H9 (cell line): ENCODE measurements around the gene CENPV. TPM values are rescaled to one million over a fixed set of nuclear protein-coding genes. Genes with fewer than 3 reads are reported as not detected.

ENCODE experiments used
- DNase-seq: peaks from one replicate; pipeline ENCODE4 v3.0.0-alpha.2; 2017
- H2AFZ ChIP-seq: one replicate; pipeline ENCODE4 v1.6.1; 2013; ENCODE audit warnings: mild to moderate bottlenecking, low read length, control low read depth, moderate library complexity
- H2AK5ac ChIP-seq: 2 replicates; pipeline ENCODE4 v1.6.1; 2013; ENCODE audit warnings: low read length, control low read depth, mixed read lengths; ENCODE audit not compliant: insufficient read length
- H2BK120ac ChIP-seq: one replicate; pipeline ENCODE4 v1.6.1; 2013; ENCODE audit warnings: low read depth, mild to moderate bottlenecking, low read length, control low read depth, inconsistent platforms; ENCODE audit not compliant: poor library complexity, severe bottlenecking
- H2BK12ac ChIP-seq: 2 replicates; pipeline ENCODE4 v1.6.1; 2013; ENCODE audit warnings: low read length, control low read depth, mixed read lengths, low read depth; ENCODE audit not compliant: insufficient read length
- H2BK15ac ChIP-seq: 2 replicates; pipeline ENCODE4 v1.6.1; 2013; ENCODE audit warnings: low read depth, low read length, control low read depth
- H2BK20ac ChIP-seq: one replicate; pipeline ENCODE4 v1.6.1; 2013; ENCODE audit warnings: low read depth, mild to moderate bottlenecking, low read length, control low read depth, inconsistent platforms; ENCODE audit not compliant: poor library complexity, severe bottlenecking
- H2BK5ac ChIP-seq: 2 replicates; pipeline ENCODE4 v1.6.1; 2013; ENCODE audit warnings: low read length, control low read depth, mixed read lengths; ENCODE audit not compliant: insufficient read length
- H3K14ac ChIP-seq: 2 replicates; pipeline ENCODE4 v1.6.1; 2013; ENCODE audit warnings: low read length, control low read depth; ENCODE audit not compliant: insufficient read depth
- H3K18ac ChIP-seq: 2 replicates; pipeline ENCODE4 v1.6.1; 2013; ENCODE audit warnings: low read depth, mild to moderate bottlenecking, mixed read lengths, low read length, control low read depth; ENCODE audit not compliant: insufficient read length
- H3K23ac ChIP-seq: 2 replicates; pipeline ENCODE4 v1.6.1; 2013; ENCODE audit warnings: low read length, control low read depth, mixed read lengths, low read depth; ENCODE audit not compliant: insufficient read length
- H3K23me2 ChIP-seq: 2 replicates; pipeline ENCODE4 v1.6.1; 2013; ENCODE audit warnings: low read depth, mild to moderate bottlenecking, mixed read lengths, low read length, control low read depth; ENCODE audit not compliant: insufficient read length, poor library complexity, severe bottlenecking
- H3K27ac ChIP-seq: 2 replicates; pipeline ENCODE4 v1.5.1; 2013; ENCODE audit warnings: low read length, control low read depth, mixed read lengths, low read depth; ENCODE audit not compliant: insufficient read length
- H3K27me3 ChIP-seq: 2 replicates; pipeline ENCODE4 v1.6.1; 2013; ENCODE audit warnings: low read length, control low read depth, inconsistent platforms; ENCODE audit not compliant: insufficient read depth
- H3K4ac ChIP-seq: 2 replicates; pipeline ENCODE4 v1.6.1; 2013; ENCODE audit warnings: low read depth, mild to moderate bottlenecking, control low read depth, inconsistent platforms, low read length, moderate library complexity
- H3K4me1 ChIP-seq: 2 replicates; pipeline ENCODE4 v1.6.1; 2013; ENCODE audit warnings: low read length, control low read depth, inconsistent platforms; ENCODE audit not compliant: insufficient read depth
- H3K4me2 ChIP-seq: 2 replicates; pipeline ENCODE4 v1.6.1; 2013; ENCODE audit warnings: low read length, control low read depth, mixed read lengths; ENCODE audit not compliant: insufficient read length, insufficient read depth
- H3K56ac ChIP-seq: 2 replicates; pipeline ENCODE4 v1.6.1; 2013; ENCODE audit warnings: low read depth, mild to moderate bottlenecking, mixed read lengths, low read length, control low read depth; ENCODE audit not compliant: insufficient read length
- H3K79me1 ChIP-seq: 2 replicates; pipeline ENCODE4 v1.6.1; 2013; ENCODE audit warnings: low read depth, mild to moderate bottlenecking, moderate library complexity, low read length, control low read depth, inconsistent platforms; ENCODE audit not compliant: insufficient read depth, poor library complexity, severe bottlenecking
- H3K79me2 ChIP-seq: 2 replicates; pipeline ENCODE4 v1.6.1; 2013; ENCODE audit warnings: low read length, control low read depth, inconsistent platforms; ENCODE audit not compliant: insufficient read depth
- H3K9ac ChIP-seq: 2 replicates; pipeline ENCODE4 v1.6.1; 2013; ENCODE audit warnings: low read length, control low read depth, mixed read lengths; ENCODE audit not compliant: insufficient read length; ENCODE audit errors: extremely low read depth
- H3K9me3 ChIP-seq: one replicate; pipeline ENCODE4 v1.6.1; 2013; ENCODE audit warnings: low read depth, low read length, inconsistent platforms; ENCODE audit not compliant: control insufficient read depth
- H3T11ph ChIP-seq: one replicate; pipeline ENCODE4 v1.6.1; 2013; ENCODE audit warnings: mild to moderate bottlenecking, low read length, control low read depth, inconsistent platforms
- H4K20me1 ChIP-seq: one replicate; pipeline ENCODE4 v1.6.1; 2013; ENCODE audit not compliant: control insufficient read depth, insufficient read length, insufficient read depth
- H4K5ac ChIP-seq: 2 replicates; pipeline ENCODE4 v1.6.1; 2013; ENCODE audit warnings: low read depth, mild to moderate bottlenecking, mixed read lengths, low read length, control low read depth; ENCODE audit not compliant: insufficient read length
- H4K8ac ChIP-seq: replicated peaks from 2 replicates; pipeline ENCODE4 v1.6.1; 2013; ENCODE audit warnings: low read length, control low read depth, mixed read lengths, low read depth; ENCODE audit not compliant: insufficient read length
- H4K91ac ChIP-seq: 2 replicates; pipeline ENCODE4 v1.6.1; 2013; ENCODE audit warnings: low read depth, mild to moderate bottlenecking, moderate library complexity, mixed read lengths, low read length, control low read depth; ENCODE audit not compliant: insufficient read length
- H3K27ac Mint-ChIP-seq, 3 experiments: 2 replicates in 2 of 3; 3 replicates in 1 of 3; pipeline ENCODE4 v1.8.0; 2020 to 2021; ENCODE audit warnings: mixed read lengths in 3 of 3, mild to moderate bottlenecking in 1 of 3, moderate library complexity in 1 of 3
- H3K27me3 Mint-ChIP-seq: 2 replicates; pipeline ENCODE4 v1.8.0; 2021; ENCODE audit warnings: low read depth, mild to moderate bottlenecking, moderate library complexity, mixed read lengths
- H3K36me3 Mint-ChIP-seq, 3 experiments: 2 replicates in 2 of 3; 3 replicates in 1 of 3; pipeline ENCODE4 v1.8.0; 2020 to 2021; ENCODE audit warnings: low read depth in 3 of 3, mixed read lengths in 3 of 3; ENCODE audit not compliant: insufficient read depth in 1 of 3
- H3K4me1 Mint-ChIP-seq, 2 experiments: 2 replicates each; pipeline ENCODE4 v1.8.0; 2020; ENCODE audit warnings: mixed read lengths in 2 of 2
- H3K4me3 Mint-ChIP-seq, 2 experiments: 2 replicates in 1 of 2; 3 replicates in 1 of 2; pipeline ENCODE4 v1.8.0; 2020 to 2021; ENCODE audit warnings: mild to moderate bottlenecking in 2 of 2, mixed read lengths in 2 of 2, moderate library complexity in 1 of 2
- H3K9me3 Mint-ChIP-seq, 2 experiments: 2 replicates in 1 of 2; 3 replicates in 1 of 2; pipeline ENCODE4 v1.8.0; 2020; ENCODE audit warnings: mild to moderate bottlenecking in 2 of 2, mixed read lengths in 2 of 2, moderate library complexity in 1 of 2
- WGBS: extraction: QIAGEN DNeasy Blood & Tissue Kit; methylation state at CpG from one replicate; pipeline ENCODE4 v1.1.7; 2013; ENCODE audit warnings: missing lambda C conversion rate, low lambda C conversion rate, mixed read lengths; ENCODE audit not compliant: insufficient read length; ENCODE audit errors: extremely low coverage; 5-methylcytosine and 5-hydroxymethylcytosine counted together
- total RNA-seq: library from RNA; stranded (reverse); gene quantifications from 2 replicates; pipeline ENCODE4 v1.2.1, GENCODE V29; 2021
- TF ChIP-seq, protein P1 (sequence below): fragments of 200-600 bp; sonication (generic); conservative IDR thresholded peaks from 3 replicates; pipeline ENCODE4 v1.8.0; 2021; ENCODE audit warnings: antibody characterized with exemption, mild to moderate bottlenecking

CENPV gene
- total RNA-seq, 1 experiment from 2014 or later: 200 TPM

GRCh38 chr17:16351831-16352230, 1.4 kb downstream of the CENPV start:
- H3K27me3 ChIP-seq: no peaks in the 10 kb centered on the region
- peak overlapping the region; percentile 94 for H3K9ac ChIP-seq
- peak overlapping the region; percentile 96; the same call in 1 of the 2 replicates for H3K14ac ChIP-seq
- H2AFZ ChIP-seq: no peak overlapping the region
- no peak overlapping the region for H2AK5ac ChIP-seq
- H3K79me1 ChIP-seq: peaks cover 5% of the 10 kb centered on the region
- H4K91ac ChIP-seq: no peak overlapping the region
- H3K36me3 Mint-ChIP-seq: peaks cover 20 to 32% (median 26%) of the 10 kb centered on the region in 3 experiments
- no peak overlapping the region for H3K27ac ChIP-seq
- peaks cover 24% of the 10 kb centered on the region for H3K27me3 Mint-ChIP-seq
- TF ChIP-seq, protein P1, sequence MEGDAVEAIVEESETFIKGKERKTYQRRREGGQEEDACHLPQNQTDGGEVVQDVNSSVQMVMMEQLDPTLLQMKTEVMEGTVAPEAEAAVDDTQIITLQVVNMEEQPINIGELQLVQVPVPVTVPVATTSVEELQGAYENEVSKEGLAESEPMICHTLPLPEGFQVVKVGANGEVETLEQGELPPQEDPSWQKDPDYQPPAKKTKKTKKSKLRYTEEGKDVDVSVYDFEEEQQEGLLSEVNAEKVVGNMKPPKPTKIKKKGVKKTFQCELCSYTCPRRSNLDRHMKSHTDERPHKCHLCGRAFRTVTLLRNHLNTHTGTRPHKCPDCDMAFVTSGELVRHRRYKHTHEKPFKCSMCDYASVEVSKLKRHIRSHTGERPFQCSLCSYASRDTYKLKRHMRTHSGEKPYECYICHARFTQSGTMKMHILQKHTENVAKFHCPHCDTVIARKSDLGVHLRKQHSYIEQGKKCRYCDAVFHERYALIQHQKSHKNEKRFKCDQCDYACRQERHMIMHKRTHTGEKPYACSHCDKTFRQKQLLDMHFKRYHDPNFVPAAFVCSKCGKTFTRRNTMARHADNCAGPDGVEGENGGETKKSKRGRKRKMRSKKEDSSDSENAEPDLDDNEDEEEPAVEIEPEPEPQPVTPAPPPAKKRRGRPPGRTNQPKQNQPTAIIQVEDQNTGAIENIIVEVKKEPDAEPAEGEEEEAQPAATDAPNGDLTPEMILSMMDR: no peak
- peaks cover 6% of the 10 kb centered on the region; the same call in 1 of the 2 replicates for H3K79me2 ChIP-seq
- peaks cover 8% of the 10 kb centered on the region for H3K23me2 ChIP-seq
- peak overlapping the region; percentile 86 for H3K18ac ChIP-seq
- no peak overlapping the region for H3K56ac ChIP-seq
- H3K23ac ChIP-seq: no peak overlapping the region
- no peak for DNase-seq
- peak overlapping the region; percentile 92 for H3K4me2 ChIP-seq
- no peak overlapping the region for H2BK20ac ChIP-seq
- H3K4me1 Mint-ChIP-seq: peaks cover 18 to 21% of the 10 kb centered on the region in 2 experiments
- no CpG with 5 or more reads among the region's 10 CpGs for WGBS
- H3K27ac Mint-ChIP-seq: peak overlapping the region; percentile 68 to 99 (median 99); a peak in 5 of 7 replicates
- H4K5ac ChIP-seq: no peak overlapping the region
- H2BK5ac ChIP-seq: no peak overlapping the region
- H4K8ac ChIP-seq: no peak overlapping the region
- H3T11ph ChIP-seq: no peak overlapping the region
- no peak overlapping the region for H3K4ac ChIP-seq
- no peak overlapping the region for H2BK15ac ChIP-seq
- H2BK120ac ChIP-seq: no peak overlapping the region
- no peaks in the 10 kb centered on the region for H3K9me3 Mint-ChIP-seq
- H3K4me3 Mint-ChIP-seq: peak overlapping the region; percentile 90 to 96
- H2BK12ac ChIP-seq: no peak overlapping the region
- no peaks in the 10 kb centered on the region for H3K9me3 ChIP-seq
- no peaks in the 10 kb centered on the region for H4K20me1 ChIP-seq
- H3K4me1 ChIP-seq: no peaks in the 10 kb centered on the region
